IMR-90 (cell line): ENCODE data around the gene PMS1. TPM values are rescaled to one million over a fixed set of nuclear protein-coding genes. Genes with fewer than 3 reads are reported as not detected.

Experiments
- ATAC-seq: fragments of 200-7000 bp; cut with Tn5 transposase; 2 replicates; pipeline ENCODE4 v1.9.1; 2020; ENCODE audit warnings: low read depth, mild to moderate bottlenecking, moderate library complexity
- BruUV-seq: library from RNA; stranded (reverse); fragments of 400-500 nt; replicated peaks from 2 replicates; lab custom pipeline; 2021; lab: Mats Ljungman, UMichigan
- CTCF ChIA-PET: fragments of 300-600 bp; formaldehyde crosslinking; extraction: SDS; loops from one replicate; lab custom pipeline; 2021; ENCODE audit warnings: antibody characterized with exemption; lab: Yijun Ruan, JAX
- POLR2A ChIA-PET: fragments of 300-600 bp; sonication (Branson Sonifier 250); formaldehyde crosslinking; loops from one replicate; lab custom pipeline; 2022; ENCODE audit warnings: antibody characterized with exemption; ENCODE audit not compliant: unreplicated experiment; lab: Charles Lee
- DNase-seq: peaks from one replicate; pipeline ENCODE4 v3.0.0; 2013
- H2AFZ ChIP-seq: replicated peaks from 2 replicates; pipeline ENCODE3; 2013; ENCODE audit warnings: low read length, mild to moderate bottlenecking; ENCODE audit not compliant: poor library complexity
- H2AK5ac ChIP-seq: 2 replicates; pipeline ENCODE4 v1.6.1; 2013; ENCODE audit warnings: low read depth, low read length, inconsistent platforms
- H2AK9ac ChIP-seq: replicated peaks from 2 replicates; pipeline ENCODE3; 2013; ENCODE audit warnings: mild to moderate bottlenecking, low read depth, low read length, moderate library complexity; ENCODE audit not compliant: poor library complexity
- H2BK120ac ChIP-seq: 2 replicates; pipeline ENCODE4 v1.6.1; 2013; ENCODE audit warnings: low read depth, low read length, inconsistent platforms
- H2BK15ac ChIP-seq: 3 replicates; pipeline ENCODE4 v1.6.1; 2013; ENCODE audit warnings: low read depth, low read length, inconsistent platforms
- H2BK20ac ChIP-seq: 2 replicates; pipeline ENCODE4 v1.6.1; 2013; ENCODE audit warnings: low read depth, mild to moderate bottlenecking, inconsistent platforms, low read length, moderate library complexity
- H2BK5ac ChIP-seq: 2 replicates; pipeline ENCODE4 v1.6.1; 2013; ENCODE audit warnings: mild to moderate bottlenecking, low read depth, low read length, inconsistent platforms; ENCODE audit not compliant: poor library complexity, severe bottlenecking
- H3K14ac ChIP-seq: replicated peaks from 2 replicates; pipeline ENCODE4 v1.6.1; 2013; ENCODE audit warnings: low read depth, low read length, inconsistent platforms
- H3K18ac ChIP-seq: 2 replicates; pipeline ENCODE4 v1.6.1; 2013; ENCODE audit warnings: low read depth, low read length, control low read depth
- H3K23ac ChIP-seq: 2 replicates; pipeline ENCODE4 v1.6.1; 2013; ENCODE audit warnings: low read depth, low read length, inconsistent platforms
- H3K27ac ChIP-seq: 2 replicates; pipeline ENCODE4 v1.5.1; 2013; ENCODE audit warnings: mild to moderate bottlenecking, control low read depth, low read length; ENCODE audit not compliant: insufficient read depth
- H3K27me3 ChIP-seq: 2 replicates; pipeline ENCODE4 v1.6.1; 2013; ENCODE audit warnings: low read length; ENCODE audit not compliant: control insufficient read depth, insufficient read depth
- H3K36me3 ChIP-seq: 2 replicates; pipeline ENCODE4 v1.6.1; 2013; ENCODE audit warnings: low read length, mixed read lengths; ENCODE audit not compliant: control insufficient read depth, insufficient read depth
- H3K4ac ChIP-seq: 2 replicates; pipeline ENCODE4 v1.6.1; 2013; ENCODE audit warnings: low read depth, low read length, inconsistent platforms
- H3K4me1 ChIP-seq: 2 replicates; pipeline ENCODE4 v1.6.1; 2013; ENCODE audit warnings: low read length, mixed read lengths; ENCODE audit not compliant: control insufficient read depth, insufficient read depth
- H3K4me2 ChIP-seq: 2 replicates; pipeline ENCODE4 v1.6.1; 2013; ENCODE audit warnings: low read depth, mild to moderate bottlenecking, control low read depth, low read length, moderate library complexity
- H3K4me3 ChIP-seq: 2 replicates; pipeline ENCODE4 v1.5.1; 2013; ENCODE audit warnings: low read depth, mild to moderate bottlenecking, control low read depth, low read length, moderate library complexity; ENCODE audit not compliant: insufficient read depth
- H3K56ac ChIP-seq: 2 replicates; pipeline ENCODE4 v1.6.1; 2013; ENCODE audit warnings: low read length, inconsistent platforms; ENCODE audit not compliant: insufficient read depth; ENCODE audit errors: extremely low read depth
- H3K79me1 ChIP-seq, 2 experiments: 2 replicates each; pipeline ENCODE4 v1.6.1; 2013; ENCODE audit warnings: low read length in 2 of 2, inconsistent platforms in 1 of 2, low read depth in 1 of 2
- H3K9ac ChIP-seq: 2 replicates; pipeline ENCODE4 v1.6.1; 2013; ENCODE audit warnings: low read depth, low read length, control low read depth
- H3K9me1 ChIP-seq: 2 replicates; pipeline ENCODE4 v1.6.1; 2013; ENCODE audit warnings: low read length, inconsistent platforms; ENCODE audit not compliant: insufficient read depth
- H3K9me3 ChIP-seq: 2 replicates; pipeline ENCODE4 v1.6.1; 2013; ENCODE audit warnings: low read length; ENCODE audit not compliant: control insufficient read depth, insufficient read depth
- H4K20me1 ChIP-seq: 2 replicates; pipeline ENCODE4 v1.6.1; 2013; ENCODE audit warnings: low read length, inconsistent platforms; ENCODE audit not compliant: insufficient read depth
- H4K5ac ChIP-seq: 2 replicates; pipeline ENCODE4 v1.6.1; 2013; ENCODE audit warnings: mild to moderate bottlenecking, low read depth, low read length, control low read depth
- H4K8ac ChIP-seq, 2 experiments: 2 replicates each; pipeline ENCODE4 v1.6.1; 2013; ENCODE audit warnings: low read depth in 2 of 2, low read length in 2 of 2, control low read depth in 1 of 2, inconsistent platforms in 1 of 2
- H4K91ac ChIP-seq: 2 replicates; pipeline ENCODE4 v1.6.1; 2013; ENCODE audit warnings: low read depth, low read length, inconsistent platforms; ENCODE audit not compliant: insufficient read depth
- BHLHE40 ChIP-seq: fragments of 150-350 bp; IDR thresholded peaks from 2 replicates; pipeline ENCODE4 v1.6.1; 2016; ENCODE audit warnings: mild to moderate bottlenecking, low read depth, low read length
- CEBPB ChIP-seq: IDR thresholded peaks from 2 replicates; pipeline ENCODE4 v1.6.1; 2012; ENCODE audit warnings: low read depth, low read length, improper control_type of control experiment
- CHD1 ChIP-seq: IDR thresholded peaks from 2 replicates; pipeline ENCODE4 v1.6.1; 2012; ENCODE audit warnings: low read depth, low read length, improper control_type of control experiment
- FOS ChIP-seq: fragments of 150-350 bp; IDR thresholded peaks from 2 replicates; pipeline ENCODE4 v1.6.1; 2016; ENCODE audit warnings: low read depth, low read length
- MAFK ChIP-seq: IDR thresholded peaks from 2 replicates; pipeline ENCODE4 v1.6.1; 2012; ENCODE audit warnings: low read depth, low read length, improper control_type of control experiment
- MAZ ChIP-seq: IDR thresholded peaks from 2 replicates; pipeline ENCODE4 v1.6.1; 2012; ENCODE audit warnings: low read depth, mild to moderate bottlenecking, low read length, improper control_type of control experiment, moderate library complexity, borderline replicate concordance
- MXI1 ChIP-seq: IDR thresholded peaks from 2 replicates; pipeline ENCODE4 v1.6.1; 2012; ENCODE audit warnings: low read depth, mild to moderate bottlenecking, low read length, moderate library complexity, borderline replicate concordance
- NFE2L2 ChIP-seq: fragments of 150-350 bp; IDR thresholded peaks from 2 replicates; pipeline ENCODE4 v1.6.1; 2016; ENCODE audit warnings: low read depth, mild to moderate bottlenecking, low read length
- POLR2A ChIP-seq: IDR thresholded peaks from 2 replicates; pipeline ENCODE4 v1.6.1; 2012; ENCODE audit warnings: mild to moderate bottlenecking, low read depth, low read length
- RAD21 ChIP-seq: IDR thresholded peaks from 2 replicates; pipeline ENCODE4 v1.6.1; 2012; ENCODE audit warnings: low read length, improper control_type of control experiment
- RCOR1 ChIP-seq: IDR thresholded peaks from 2 replicates; pipeline ENCODE4 v1.6.1; 2012; ENCODE audit warnings: mild to moderate bottlenecking, low read length, improper control_type of control experiment; ENCODE audit not compliant: insufficient replicate concordance
- RFX5 ChIP-seq: IDR thresholded peaks from 2 replicates; pipeline ENCODE4 v1.8.0; 2012; ENCODE audit warnings: low read depth, mild to moderate bottlenecking, low read length, moderate library complexity
- SMC3 ChIP-seq: fragments of 150-350 bp; IDR thresholded peaks from 2 replicates; pipeline ENCODE4 v1.6.1; 2016; ENCODE audit warnings: low read depth, mild to moderate bottlenecking, antibody characterized with exemption, low read length, moderate library complexity
- dilution Hi-C: fragments of 300-500 bp; cut with HindIII; formaldehyde crosslinking; loops from one replicate; pipeline ENCODE4 v1.14.3; 2018; ENCODE audit warnings: low sequenced_read_pairs; ENCODE audit not compliant: unreplicated experiment
- in situ Hi-C: fragments of 300-500 bp; cut with MboI; formaldehyde crosslinking; loops from 3 replicates; pipeline ENCODE4 v1.14.3; 2019; ENCODE audit warnings: low sequenced_read_pairs, inconsistent platforms, mixed read lengths
- intact Hi-C: fragments of 100-400 bp; cut with micrococcal nuclease; formaldehyde crosslinking; loops from 2 replicates; pipeline ENCODE4 v1.10.0; 2022
- polyA plus RNA-seq, 3 experiments: library from polyadenylated mRNA; depleted of rRNA; stranded (reverse); fragments of >200 nt; gene quantifications; 2 replicates each; pipeline ENCODE4 v1.2.3, GENCODE V29; 2012; ENCODE audit warnings: low replicate concordance in 1 of 3
- total RNA-seq: library from RNA; depleted of rRNA; stranded (reverse); fragments of >200 nt; gene quantifications from 2 replicates; pipeline ENCODE4 v1.2.3, GENCODE V29; 2012
- TF ChIP-seq, protein P1 (sequence below): fragments of 150-350 bp; IDR thresholded peaks from 2 replicates; pipeline ENCODE4 v1.6.1; 2017; ENCODE audit warnings: mild to moderate bottlenecking, antibody characterized with exemption, low read length, low read depth
- TF ChIP-seq, protein P2 (sequence below): fragments of 150-350 bp; IDR thresholded peaks from 2 replicates; pipeline ENCODE4 v1.6.1; 2016; ENCODE audit warnings: low read depth, mild to moderate bottlenecking, low read length, moderate library complexity, borderline replicate concordance
- TF ChIP-seq, protein P3 (sequence below): conservative IDR thresholded peaks from 2 replicates; pipeline ENCODE4 v1.5.1; 2012; ENCODE audit warnings: mild to moderate bottlenecking, low read depth, low read length, improper control_type of control experiment

The PMS1 gene
- total and polyA plus RNA-seq, 2 of the 4 experiments (the other 2 are of a cell fraction): 8.1 to 10.6 TPM

DNA sequence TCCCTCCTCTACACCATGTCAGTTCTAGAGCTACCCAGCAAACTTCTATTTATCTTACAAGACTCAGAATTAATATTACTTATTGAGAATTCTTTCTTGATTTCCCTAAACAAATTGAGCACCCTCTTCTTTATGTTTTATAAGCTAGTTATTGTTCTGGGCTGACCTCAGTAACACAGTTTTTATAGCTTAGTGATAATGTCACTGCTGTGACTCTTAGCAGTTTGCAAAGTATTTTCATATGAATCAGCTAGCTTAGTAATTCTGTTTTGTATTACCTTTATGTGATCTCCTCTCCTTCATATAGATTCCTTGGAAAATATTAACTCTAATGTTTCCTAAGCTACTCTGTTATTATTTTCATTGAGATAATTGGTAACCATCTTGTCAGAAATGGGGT, 114.9 kb downstream of the PMS1 start:
- Histone ChIP-seq H3K9ac (no peak overlapping the region), H3K79me1 (no peaks in the 10 kb centered on the region), H3K27ac (no peak overlapping the region), H3K36me3 (no peaks in the 10 kb centered on the region), H3K9me3 (no peaks in the 10 kb centered on the region), H4K5ac (no peak overlapping the region), H2BK120ac (no peak overlapping the region), H3K4me3 (no peak overlapping the region), H3K23ac (no peak overlapping the region), H2BK5ac (peak overlapping the region; percentile 13), H3K4me2 (peak overlapping the region; percentile 67; the same call in 1 of the 2 replicates), H2AK5ac (no peak overlapping the region), H3K27me3 (no peaks in the 10 kb centered on the region), H3K4me1 (peaks cover 4% of the 10 kb centered on the region; the same call in 1 of the 2 replicates), H3K18ac (no peak overlapping the region), H4K20me1 (no peaks in the 10 kb centered on the region), H3K14ac (no peak overlapping the region), H4K91ac (no peak overlapping the region), H3K4ac (no peak overlapping the region), H2BK20ac (no peak overlapping the region), H3K56ac (no peak overlapping the region), H4K8ac (no peak overlapping the region), H2AK9ac (no peak overlapping the region), H3K9me1 (no peaks in the 10 kb centered on the region), H2BK15ac (no peak overlapping the region), H2AFZ (no peak overlapping the region)
- DNase-seq (peak; percentile 12), ATAC-seq (peak; percentile 40)
- BruUV-seq: no TSS peak
- dilution Hi-C loops: no loop called here
- in situ Hi-C loops: no loop called here
- POLR2A ChIA-PET: no interaction called here
- CTCF ChIA-PET: no interaction called here
- intact Hi-C loops: no loop called here
- no peak for TF ChIP-seq POLR2A
- TF ChIP-seq, protein P1, sequence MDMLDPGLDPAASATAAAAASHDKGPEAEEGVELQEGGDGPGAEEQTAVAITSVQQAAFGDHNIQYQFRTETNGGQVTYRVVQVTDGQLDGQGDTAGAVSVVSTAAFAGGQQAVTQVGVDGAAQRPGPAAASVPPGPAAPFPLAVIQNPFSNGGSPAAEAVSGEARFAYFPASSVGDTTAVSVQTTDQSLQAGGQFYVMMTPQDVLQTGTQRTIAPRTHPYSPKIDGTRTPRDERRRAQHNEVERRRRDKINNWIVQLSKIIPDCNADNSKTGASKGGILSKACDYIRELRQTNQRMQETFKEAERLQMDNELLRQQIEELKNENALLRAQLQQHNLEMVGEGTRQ: no peak
- TF ChIP-seq CHD1: no peak
- TF ChIP-seq RAD21: no peak
- TF ChIP-seq MXI1: no peak
- no peak for TF ChIP-seq MAZ
- TF ChIP-seq BHLHE40: no peak
- no peak for TF ChIP-seq RFX5
- no peak for TF ChIP-seq MAFK
- TF ChIP-seq NFE2L2: no peak
- TF ChIP-seq, protein P2, sequence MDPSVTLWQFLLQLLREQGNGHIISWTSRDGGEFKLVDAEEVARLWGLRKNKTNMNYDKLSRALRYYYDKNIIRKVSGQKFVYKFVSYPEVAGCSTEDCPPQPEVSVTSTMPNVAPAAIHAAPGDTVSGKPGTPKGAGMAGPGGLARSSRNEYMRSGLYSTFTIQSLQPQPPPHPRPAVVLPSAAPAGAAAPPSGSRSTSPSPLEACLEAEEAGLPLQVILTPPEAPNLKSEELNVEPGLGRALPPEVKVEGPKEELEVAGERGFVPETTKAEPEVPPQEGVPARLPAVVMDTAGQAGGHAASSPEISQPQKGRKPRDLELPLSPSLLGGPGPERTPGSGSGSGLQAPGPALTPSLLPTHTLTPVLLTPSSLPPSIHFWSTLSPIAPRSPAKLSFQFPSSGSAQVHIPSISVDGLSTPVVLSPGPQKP: no peak
- no peak for TF ChIP-seq RCOR1
- no peak for TF ChIP-seq SMC3
- TF ChIP-seq, protein P3, sequence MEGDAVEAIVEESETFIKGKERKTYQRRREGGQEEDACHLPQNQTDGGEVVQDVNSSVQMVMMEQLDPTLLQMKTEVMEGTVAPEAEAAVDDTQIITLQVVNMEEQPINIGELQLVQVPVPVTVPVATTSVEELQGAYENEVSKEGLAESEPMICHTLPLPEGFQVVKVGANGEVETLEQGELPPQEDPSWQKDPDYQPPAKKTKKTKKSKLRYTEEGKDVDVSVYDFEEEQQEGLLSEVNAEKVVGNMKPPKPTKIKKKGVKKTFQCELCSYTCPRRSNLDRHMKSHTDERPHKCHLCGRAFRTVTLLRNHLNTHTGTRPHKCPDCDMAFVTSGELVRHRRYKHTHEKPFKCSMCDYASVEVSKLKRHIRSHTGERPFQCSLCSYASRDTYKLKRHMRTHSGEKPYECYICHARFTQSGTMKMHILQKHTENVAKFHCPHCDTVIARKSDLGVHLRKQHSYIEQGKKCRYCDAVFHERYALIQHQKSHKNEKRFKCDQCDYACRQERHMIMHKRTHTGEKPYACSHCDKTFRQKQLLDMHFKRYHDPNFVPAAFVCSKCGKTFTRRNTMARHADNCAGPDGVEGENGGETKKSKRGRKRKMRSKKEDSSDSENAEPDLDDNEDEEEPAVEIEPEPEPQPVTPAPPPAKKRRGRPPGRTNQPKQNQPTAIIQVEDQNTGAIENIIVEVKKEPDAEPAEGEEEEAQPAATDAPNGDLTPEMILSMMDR: no peak
- TF ChIP-seq FOS: no peak
- no peak for TF ChIP-seq CEBPB
